Calu3 (cell line): ENCODE measurements around the gene OR8H2. TPM values are rescaled to one million over a fixed set of nuclear protein-coding genes. Genes with fewer than 3 reads are reported as not detected.

Experiments
- BruUV-seq: library from RNA; stranded (reverse); fragments of 400-500 nt; replicated peaks from 2 replicates; lab custom pipeline; 2021; lab: Mats Ljungman, UMichigan
- CTCF ChIA-PET: fragments of 300-600 bp; sonication (Branson Sonifier 250); formaldehyde crosslinking; loops from one replicate; lab custom pipeline; 2022; ENCODE audit warnings: antibody characterized with exemption; lab: Charles Lee
- DNase-seq: peaks from one replicate; pipeline ENCODE4 v3.0.0; 2022
- H3K27ac Mint-ChIP-seq: one replicate; pipeline ENCODE4 v1.8.0; 2022; ENCODE audit warnings: mixed read lengths; ENCODE audit not compliant: unreplicated experiment
- H3K27me3 Mint-ChIP-seq: one replicate; pipeline ENCODE4 v1.8.0; 2022; ENCODE audit warnings: mixed read lengths; ENCODE audit not compliant: unreplicated experiment
- H3K36me3 Mint-ChIP-seq: one replicate; pipeline ENCODE4 v1.8.0; 2022; ENCODE audit warnings: mild to moderate bottlenecking, moderate library complexity, mixed read lengths; ENCODE audit not compliant: insufficient read depth, unreplicated experiment
- H3K4me1 Mint-ChIP-seq: one replicate; pipeline ENCODE4 v1.8.0; 2022; ENCODE audit warnings: mild to moderate bottlenecking, low read depth, mixed read lengths; ENCODE audit not compliant: unreplicated experiment
- H3K4me3 Mint-ChIP-seq: one replicate; pipeline ENCODE4 v1.8.0; 2022; ENCODE audit warnings: mild to moderate bottlenecking, low read depth, moderate library complexity, mixed read lengths; ENCODE audit not compliant: unreplicated experiment
- H3K9me3 Mint-ChIP-seq: one replicate; pipeline ENCODE4 v1.8.0; 2022; ENCODE audit warnings: low read depth, mixed read lengths; ENCODE audit not compliant: unreplicated experiment
- intact Hi-C: fragments of 100-400 bp; cut with micrococcal nuclease; formaldehyde crosslinking; loops from one replicate; pipeline ENCODE4 v1.10.0; 2022; ENCODE audit not compliant: unreplicated experiment
- total RNA-seq: library from RNA; stranded (reverse); gene quantifications from 2 replicates; pipeline ENCODE4 v1.2.3, GENCODE V29; 2022
- TF ChIP-seq, protein P1 (sequence below): fragments of 200-600 bp; IDR thresholded peaks from one replicate; pipeline ENCODE4 v1.8.0; 2022; ENCODE audit warnings: antibody characterized with exemption; ENCODE audit not compliant: unreplicated experiment

The OR8H2 gene
- total RNA-seq, 1 experiment from 2014 or later = not detected

- Mint-ChIP-seq H3K4me1 (no peaks in the 10 kb centered on the region), H3K9me3 (peaks cover 13% of the 10 kb centered on the region), H3K4me3 (no peak overlapping the region), H3K36me3 (no peaks in the 10 kb centered on the region), H3K27me3 (no peaks in the 10 kb centered on the region), H3K27ac (no peak overlapping the region)
- intact Hi-C loops = no loop called here
- CTCF ChIA-PET = no interaction called here
- TF ChIP-seq, protein P1, sequence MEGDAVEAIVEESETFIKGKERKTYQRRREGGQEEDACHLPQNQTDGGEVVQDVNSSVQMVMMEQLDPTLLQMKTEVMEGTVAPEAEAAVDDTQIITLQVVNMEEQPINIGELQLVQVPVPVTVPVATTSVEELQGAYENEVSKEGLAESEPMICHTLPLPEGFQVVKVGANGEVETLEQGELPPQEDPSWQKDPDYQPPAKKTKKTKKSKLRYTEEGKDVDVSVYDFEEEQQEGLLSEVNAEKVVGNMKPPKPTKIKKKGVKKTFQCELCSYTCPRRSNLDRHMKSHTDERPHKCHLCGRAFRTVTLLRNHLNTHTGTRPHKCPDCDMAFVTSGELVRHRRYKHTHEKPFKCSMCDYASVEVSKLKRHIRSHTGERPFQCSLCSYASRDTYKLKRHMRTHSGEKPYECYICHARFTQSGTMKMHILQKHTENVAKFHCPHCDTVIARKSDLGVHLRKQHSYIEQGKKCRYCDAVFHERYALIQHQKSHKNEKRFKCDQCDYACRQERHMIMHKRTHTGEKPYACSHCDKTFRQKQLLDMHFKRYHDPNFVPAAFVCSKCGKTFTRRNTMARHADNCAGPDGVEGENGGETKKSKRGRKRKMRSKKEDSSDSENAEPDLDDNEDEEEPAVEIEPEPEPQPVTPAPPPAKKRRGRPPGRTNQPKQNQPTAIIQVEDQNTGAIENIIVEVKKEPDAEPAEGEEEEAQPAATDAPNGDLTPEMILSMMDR = no peak
- no peak for DNase-seq
- no TSS peak for BruUV-seq
These were observed 47.9 kb downstream of the OR8H2 start for GRCh38 chr11:56151376-56151775.

DNA sequence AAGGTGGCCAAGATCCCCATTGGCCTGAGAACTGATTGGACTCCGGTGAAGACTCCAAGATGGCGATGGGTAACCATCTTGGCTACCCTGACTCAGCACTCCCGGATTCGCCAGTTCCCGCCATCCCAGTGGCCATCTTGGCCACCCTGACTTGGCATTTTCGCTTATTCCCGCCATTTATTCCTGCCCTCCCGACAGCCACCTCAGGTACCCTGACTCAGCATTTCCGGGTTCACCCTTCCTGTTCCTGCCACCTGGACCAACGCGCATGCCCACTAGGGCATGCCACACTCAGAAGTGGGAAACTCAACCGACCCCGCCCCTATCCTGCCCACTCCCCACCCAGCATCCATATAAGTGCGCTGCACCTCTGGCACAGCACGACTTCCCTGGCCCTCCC lies 48.8 kb downstream of the OR8H2 start:
- Mint-ChIP-seq H3K9me3 (peaks cover 13% of the 10 kb centered on the region), H3K27ac (no peak overlapping the region), H3K36me3 (no peaks in the 10 kb centered on the region), H3K27me3 (no peaks in the 10 kb centered on the region), H3K4me3 (no peak overlapping the region), H3K4me1 (no peaks in the 10 kb centered on the region)
- no peak for DNase-seq
- BruUV-seq = no TSS peak
- TF ChIP-seq, protein P1 = no peak
- CTCF ChIA-PET = no interaction called here
- intact Hi-C loops = no loop called here

Other genes starting within 250 kb of the OR8H2 start
- not detected in 2 replicates for gene TRIM51, start 220.4 kb upstream of the OR8H2 start, total RNA-seq
- gene OR5W2, start 189.1 kb upstream of the OR8H2 start, total RNA-seq = not detected in 2 replicates
- gene OR5I1, start 167.3 kb upstream of the OR8H2 start, total RNA-seq = not detected in 2 replicates
- gene OR10AG1, start 133.7 kb upstream of the OR8H2 start, total RNA-seq = not detected in 2 replicates
- gene OR5F1, start 109.1 kb upstream of the OR8H2 start, total RNA-seq = not detected in 2 replicates
- gene OR5AS1, start 76.0 kb upstream of the OR8H2 start, total RNA-seq = not detected in 2 replicates
- gene OR8I2, start 10.4 kb upstream of the OR8H2 start, total RNA-seq = not detected in 2 replicates
- not detected in 2 replicates for gene OR8H3, start 18.7 kb downstream of the OR8H2 start, total RNA-seq
- gene OR8J3, start 36.5 kb downstream of the OR8H2 start, total RNA-seq = not detected in 2 replicates
- not detected in 2 replicates for gene OR8K5, start 56.6 kb downstream of the OR8H2 start, total RNA-seq
- gene OR5J2, start 72.9 kb downstream of the OR8H2 start, total RNA-seq = not detected in 2 replicates
- gene OR5T2, start 130.6 kb downstream of the OR8H2 start, total RNA-seq = not detected in 2 replicates
- gene OR5T3, start 148.6 kb downstream of the OR8H2 start, total RNA-seq = not detected in 2 replicates
- gene OR5T1, start 170.5 kb downstream of the OR8H2 start, total RNA-seq = not detected in 2 replicates
- gene OR8H1, start 188.6 kb downstream of the OR8H2 start, total RNA-seq = not detected in 2 replicates
- gene OR8K3, start 211.5 kb downstream of the OR8H2 start, total RNA-seq = not detected in 2 replicates
- not detected in 2 replicates for gene OR8K1, start 242.4 kb downstream of the OR8H2 start, total RNA-seq